HL-60 (cell line): ENCODE data around the gene ABHD5.

Experiments
- DNase-seq, 2 experiments: peaks; one replicate each; pipeline ENCODE4 v3.0.0-alpha.2; 2010 to 2020; ENCODE audit warnings: low read depth in 1 of 2, low spot score in 1 of 2
- H3K27ac ChIP-seq: fragments of 250-450 bp; sonication (Bioruptor Pico); replicated peaks from 2 replicates; pipeline ENCODE4 v1.5.1; 2020; ENCODE audit warnings: mild to moderate bottlenecking, moderate library complexity
- H3K27me3 ChIP-seq: fragments of 250-450 bp; sonication (Bioruptor Pico); 2 replicates; pipeline ENCODE4 v1.5.1; 2021; ENCODE audit warnings: mild to moderate bottlenecking, moderate library complexity; ENCODE audit not compliant: insufficient read depth, poor library complexity, severe bottlenecking
- H3K4me3 ChIP-seq: replicated peaks from 2 replicates; pipeline ENCODE4 v1.5.1; 2011; ENCODE audit warnings: mild to moderate bottlenecking, control low read depth, low read length; ENCODE audit not compliant: insufficient read depth
- GABPA ChIP-seq: IDR thresholded peaks from 2 replicates; pipeline ENCODE4 v1.6.1; 2012; ENCODE audit warnings: low read depth
- POLR2AphosphoS5 ChIP-seq: IDR thresholded peaks from 2 replicates; pipeline ENCODE4 v1.6.1; 2012; ENCODE audit warnings: low read depth
- SPI1 ChIP-seq: IDR thresholded peaks from 2 replicates; pipeline ENCODE4 v1.6.1; 2012; ENCODE audit warnings: low read depth, mild to moderate bottlenecking, borderline replicate concordance
- TF ChIP-seq, protein P1 (sequence below): IDR thresholded peaks from 2 replicates; pipeline ENCODE4 v1.6.1; 2012; ENCODE audit warnings: low read depth; ENCODE audit not compliant: insufficient replicate concordance
- TF ChIP-seq, protein P2 (sequence below): IDR thresholded peaks from one replicate; pipeline ENCODE4 v1.5.1; 2011; ENCODE audit warnings: low read length, control low read depth, inconsistent platforms; ENCODE audit not compliant: insufficient read depth

The ABHD5 gene

GRCh38 chr3:43757666-43758321 lies 67.1 kb downstream of the ABHD5 start:
- TF ChIP-seq SPI1 (no peak), POLR2AphosphoS5 (no peak), GABPA (no peak)
- TF ChIP-seq, protein P1, sequence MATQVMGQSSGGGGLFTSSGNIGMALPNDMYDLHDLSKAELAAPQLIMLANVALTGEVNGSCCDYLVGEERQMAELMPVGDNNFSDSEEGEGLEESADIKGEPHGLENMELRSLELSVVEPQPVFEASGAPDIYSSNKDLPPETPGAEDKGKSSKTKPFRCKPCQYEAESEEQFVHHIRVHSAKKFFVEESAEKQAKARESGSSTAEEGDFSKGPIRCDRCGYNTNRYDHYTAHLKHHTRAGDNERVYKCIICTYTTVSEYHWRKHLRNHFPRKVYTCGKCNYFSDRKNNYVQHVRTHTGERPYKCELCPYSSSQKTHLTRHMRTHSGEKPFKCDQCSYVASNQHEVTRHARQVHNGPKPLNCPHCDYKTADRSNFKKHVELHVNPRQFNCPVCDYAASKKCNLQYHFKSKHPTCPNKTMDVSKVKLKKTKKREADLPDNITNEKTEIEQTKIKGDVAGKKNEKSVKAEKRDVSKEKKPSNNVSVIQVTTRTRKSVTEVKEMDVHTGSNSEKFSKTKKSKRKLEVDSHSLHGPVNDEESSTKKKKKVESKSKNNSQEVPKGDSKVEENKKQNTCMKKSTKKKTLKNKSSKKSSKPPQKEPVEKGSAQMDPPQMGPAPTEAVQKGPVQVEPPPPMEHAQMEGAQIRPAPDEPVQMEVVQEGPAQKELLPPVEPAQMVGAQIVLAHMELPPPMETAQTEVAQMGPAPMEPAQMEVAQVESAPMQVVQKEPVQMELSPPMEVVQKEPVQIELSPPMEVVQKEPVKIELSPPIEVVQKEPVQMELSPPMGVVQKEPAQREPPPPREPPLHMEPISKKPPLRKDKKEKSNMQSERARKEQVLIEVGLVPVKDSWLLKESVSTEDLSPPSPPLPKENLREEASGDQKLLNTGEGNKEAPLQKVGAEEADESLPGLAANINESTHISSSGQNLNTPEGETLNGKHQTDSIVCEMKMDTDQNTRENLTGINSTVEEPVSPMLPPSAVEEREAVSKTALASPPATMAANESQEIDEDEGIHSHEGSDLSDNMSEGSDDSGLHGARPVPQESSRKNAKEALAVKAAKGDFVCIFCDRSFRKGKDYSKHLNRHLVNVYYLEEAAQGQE: no peak
- TF ChIP-seq, protein P2, sequence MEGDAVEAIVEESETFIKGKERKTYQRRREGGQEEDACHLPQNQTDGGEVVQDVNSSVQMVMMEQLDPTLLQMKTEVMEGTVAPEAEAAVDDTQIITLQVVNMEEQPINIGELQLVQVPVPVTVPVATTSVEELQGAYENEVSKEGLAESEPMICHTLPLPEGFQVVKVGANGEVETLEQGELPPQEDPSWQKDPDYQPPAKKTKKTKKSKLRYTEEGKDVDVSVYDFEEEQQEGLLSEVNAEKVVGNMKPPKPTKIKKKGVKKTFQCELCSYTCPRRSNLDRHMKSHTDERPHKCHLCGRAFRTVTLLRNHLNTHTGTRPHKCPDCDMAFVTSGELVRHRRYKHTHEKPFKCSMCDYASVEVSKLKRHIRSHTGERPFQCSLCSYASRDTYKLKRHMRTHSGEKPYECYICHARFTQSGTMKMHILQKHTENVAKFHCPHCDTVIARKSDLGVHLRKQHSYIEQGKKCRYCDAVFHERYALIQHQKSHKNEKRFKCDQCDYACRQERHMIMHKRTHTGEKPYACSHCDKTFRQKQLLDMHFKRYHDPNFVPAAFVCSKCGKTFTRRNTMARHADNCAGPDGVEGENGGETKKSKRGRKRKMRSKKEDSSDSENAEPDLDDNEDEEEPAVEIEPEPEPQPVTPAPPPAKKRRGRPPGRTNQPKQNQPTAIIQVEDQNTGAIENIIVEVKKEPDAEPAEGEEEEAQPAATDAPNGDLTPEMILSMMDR: no peak
- H3K4me3 ChIP-seq: no peak overlapping the region
- H3K27me3 ChIP-seq: no peaks in the 10 kb centered on the region
- no peak overlapping the region for H3K27ac ChIP-seq
- DNase-seq: no peak

GRCh38 chr3:43758592-43759225 lies 68.0 kb downstream of the ABHD5 start:
- Histone ChIP-seq H3K27ac (no peak overlapping the region), H3K4me3 (no peak overlapping the region), H3K27me3 (no peaks in the 10 kb centered on the region)
- TF ChIP-seq, protein P2: no peak
- TF ChIP-seq POLR2AphosphoS5 (no peak), SPI1 (no peak), GABPA (no peak)
- TF ChIP-seq, protein P1: no peak
- no peak for DNase-seq

GRCh38 chr3:43759297-43759782 lies 68.6 kb downstream of the ABHD5 start:
- DNase-seq: no peak
- TF ChIP-seq, protein P2: no peak
- no peak for TF ChIP-seq GABPA
- no peak overlapping the region for H3K4me3 ChIP-seq
- H3K27ac ChIP-seq: no peak overlapping the region
- H3K27me3 ChIP-seq: no peaks in the 10 kb centered on the region
